ENCODE data around the gene PML.

Gene PML

DNA sequence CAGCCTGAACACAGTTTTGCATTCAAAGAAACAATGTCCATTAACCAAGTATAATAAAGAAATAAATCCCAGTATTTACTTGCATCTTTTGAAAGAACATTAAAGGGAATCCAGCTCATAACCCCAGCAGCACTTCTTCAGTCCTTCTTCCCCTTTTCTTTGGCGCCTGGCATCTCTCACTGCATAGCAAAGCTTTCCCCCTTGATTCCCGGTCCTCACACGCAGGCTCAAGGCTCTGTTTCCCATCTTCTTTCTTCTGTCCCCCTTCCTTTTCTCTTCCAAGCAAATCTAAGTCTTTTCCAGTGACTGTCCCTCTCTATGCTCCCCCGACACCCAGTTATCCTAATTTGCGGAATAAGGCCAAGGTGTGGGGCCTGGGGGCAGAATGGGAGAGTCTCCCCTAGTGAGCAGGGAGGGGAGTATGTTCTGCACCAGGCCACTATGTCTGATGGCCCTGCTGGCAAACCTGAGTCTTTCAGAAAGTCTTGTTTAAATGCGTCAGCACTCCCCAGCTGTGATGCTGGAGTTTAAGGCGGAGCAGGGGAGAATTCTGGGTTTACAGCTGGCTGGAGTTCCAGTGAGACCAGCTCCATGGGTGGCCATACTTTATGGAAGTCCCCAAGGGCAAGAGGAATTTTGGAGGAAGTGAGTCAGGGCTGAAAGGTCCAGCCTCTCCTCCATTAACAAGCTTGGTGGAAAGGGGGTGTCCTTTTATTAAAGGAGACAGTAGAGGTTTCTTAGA is 45.8 kb downstream of the PML start:
- H3K36me3 ChIP-seq (ENCODE audit: control insufficient read depth in 1 of 2, insufficient read depth in 2 of 2, low read length in 2 of 2) = peaks cover 18 to 35% of the 10 kb centered on the region in 2 donors
- H3K4me1 ChIP-seq (ENCODE audit: control insufficient read depth in 1 of 2, insufficient read depth in 2 of 2, low read length in 2 of 2) = peaks cover 0 to 35% of the 10 kb centered on the region in 2 donors
- no peaks in the 10 kb centered on the region for H3K27me3 ChIP-seq (ENCODE audit: control insufficient read depth in 1 of 2, insufficient read depth in 2 of 2, low read length in 2 of 2)
- H3K9me3 ChIP-seq (ENCODE audit: control insufficient read depth in 1 of 2, low read length in 2 of 2) = no peaks in the 10 kb centered on the region
- H3K27ac ChIP-seq (ENCODE audit: low read depth, low read length) = peak overlapping the region; percentile 22
- no peak overlapping the region for H3K4me3 ChIP-seq (ENCODE audit: low read depth in 1 of 2, low read length in 2 of 2)
- H3K9ac ChIP-seq (ENCODE audit: low read depth in 1 of 2, low read length in 2 of 2) = no peak overlapping the region

DNA sequence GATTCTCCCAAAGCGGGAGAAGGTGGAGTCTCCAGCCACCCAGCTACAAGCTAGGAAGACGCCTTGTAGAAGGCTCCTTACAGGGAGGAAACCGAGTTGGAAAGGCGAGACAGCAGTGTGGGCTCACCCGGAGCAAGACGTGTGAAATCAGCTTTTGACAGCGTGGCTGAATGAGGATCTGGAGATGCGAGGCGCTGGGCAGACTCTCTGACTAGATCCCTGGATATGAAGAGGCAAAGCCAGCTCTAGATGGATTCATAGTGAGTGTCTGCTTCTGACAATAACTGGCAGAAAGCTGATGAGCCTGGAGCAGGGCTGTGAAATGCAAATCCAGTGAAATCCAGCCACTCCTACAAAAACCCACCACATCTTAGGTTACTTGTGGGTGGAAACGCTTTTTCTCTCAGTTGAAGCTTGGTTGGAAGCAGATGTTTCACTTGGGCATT is 46.8 kb downstream of the PML start:
- no peak overlapping the region for H3K4me3 ChIP-seq (ENCODE audit: low read depth in 1 of 2, low read length in 2 of 2)
- H3K27me3 ChIP-seq (ENCODE audit: control insufficient read depth in 1 of 2, insufficient read depth in 2 of 2, low read length in 2 of 2) = no peaks in the 10 kb centered on the region
- peaks cover 0 to 35% of the 10 kb centered on the region in 2 donors for H3K4me1 ChIP-seq (ENCODE audit: control insufficient read depth in 1 of 2, insufficient read depth in 2 of 2, low read length in 2 of 2)
- no peak overlapping the region for H3K9ac ChIP-seq (ENCODE audit: low read depth in 1 of 2, low read length in 2 of 2)
- peaks cover 10 to 24% of the 10 kb centered on the region in 2 donors for H3K36me3 ChIP-seq (ENCODE audit: control insufficient read depth in 1 of 2, insufficient read depth in 2 of 2, low read length in 2 of 2)
- peak overlapping the region; percentile 2 for H3K27ac ChIP-seq (ENCODE audit: low read depth, low read length)
- H3K9me3 ChIP-seq (ENCODE audit: control insufficient read depth in 1 of 2, low read length in 2 of 2) = no peaks in the 10 kb centered on the region

DNA sequence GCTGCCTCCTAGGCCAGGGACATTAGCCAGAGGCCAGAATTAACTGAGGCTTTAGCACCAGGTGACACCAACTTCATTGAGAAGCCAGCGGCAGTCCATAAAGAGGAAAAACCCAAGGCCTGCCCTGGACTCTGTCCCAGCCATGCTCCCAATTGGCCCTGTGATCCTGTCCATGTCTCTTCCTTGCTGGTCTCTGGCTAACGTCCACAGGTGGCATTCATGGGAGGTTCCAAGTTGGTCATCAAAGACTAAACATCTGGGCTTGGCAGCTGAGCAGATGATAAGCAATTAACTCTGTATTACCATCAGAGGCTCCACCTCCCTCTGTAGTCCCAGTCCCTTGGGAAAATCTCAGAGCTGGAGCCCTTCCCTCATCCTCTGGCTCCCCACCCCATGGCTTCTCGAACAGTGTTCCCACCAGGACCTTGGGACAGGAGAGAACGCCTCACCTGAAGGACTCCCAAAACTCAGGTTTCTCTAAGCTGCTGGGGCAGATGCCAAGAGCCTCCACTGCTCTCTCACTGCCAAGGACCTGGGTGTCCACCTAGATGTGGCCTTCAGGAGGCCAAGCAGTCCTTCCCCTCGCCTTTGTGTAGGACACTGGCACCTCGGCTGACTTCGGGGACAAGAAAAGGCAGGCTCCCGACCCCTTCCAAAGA is 47.4 kb downstream of the PML start:
- H3K4me3 ChIP-seq (ENCODE audit: low read depth in 1 of 2, low read length in 2 of 2) = no peak overlapping the region
- peaks cover 0 to 31% of the 10 kb centered on the region in 2 donors for H3K4me1 ChIP-seq (ENCODE audit: control insufficient read depth in 1 of 2, insufficient read depth in 2 of 2, low read length in 2 of 2)
- peaks cover 9 to 20% of the 10 kb centered on the region in 2 donors for H3K36me3 ChIP-seq (ENCODE audit: control insufficient read depth in 1 of 2, insufficient read depth in 2 of 2, low read length in 2 of 2)
- no peak overlapping the region for H3K9ac ChIP-seq (ENCODE audit: low read depth in 1 of 2, low read length in 2 of 2)
- no peaks in the 10 kb centered on the region for H3K9me3 ChIP-seq (ENCODE audit: control insufficient read depth in 1 of 2, low read length in 2 of 2)
- H3K27ac ChIP-seq (ENCODE audit: low read depth, low read length) = no peak overlapping the region
- H3K27me3 ChIP-seq (ENCODE audit: control insufficient read depth in 1 of 2, insufficient read depth in 2 of 2, low read length in 2 of 2) = no peaks in the 10 kb centered on the region

DNA sequence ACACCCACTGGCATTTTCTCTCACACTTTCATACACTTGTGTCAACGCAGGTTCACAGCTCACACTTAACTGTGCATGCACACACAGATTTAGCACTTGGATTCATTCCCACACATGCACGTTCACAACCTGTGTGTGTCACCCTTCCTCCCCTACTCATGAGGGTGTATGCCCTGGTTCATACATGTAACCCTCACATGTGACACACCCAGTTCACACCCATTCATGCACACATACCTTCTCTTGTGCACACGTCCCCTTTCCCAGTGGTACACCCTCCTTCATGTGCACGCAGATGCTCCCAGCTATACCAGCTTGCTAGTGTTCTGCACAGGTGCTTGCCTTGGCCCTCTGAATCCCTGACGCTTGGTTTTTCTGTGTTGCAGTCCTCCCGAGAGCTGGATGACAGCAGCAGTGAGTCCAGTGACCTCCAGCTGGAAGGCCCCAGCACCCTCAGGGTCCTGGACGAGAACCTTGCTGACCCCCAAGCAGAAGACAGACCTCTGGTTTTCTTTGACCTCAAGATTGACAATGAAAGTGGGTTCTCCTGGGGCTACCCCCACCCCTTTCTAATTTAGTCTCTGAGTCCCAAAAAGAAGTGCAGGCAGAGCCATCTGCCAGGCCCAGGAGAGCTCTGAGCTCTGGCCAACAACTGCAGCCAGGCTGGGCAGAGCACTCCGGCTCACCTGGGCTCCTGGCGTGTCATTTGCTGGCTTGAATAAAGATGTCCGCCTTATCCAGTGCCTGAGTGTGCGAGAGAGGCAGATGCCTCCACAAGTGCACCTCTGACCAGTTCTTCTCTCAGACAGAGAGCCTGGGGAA is 48.3 kb downstream of the PML start:
- Histone ChIP-seq H3K4me3 (ENCODE audit: low read depth in 1 of 2, low read length in 2 of 2) (no peak overlapping the region), H3K27ac (ENCODE audit: low read depth, low read length) (no peak overlapping the region), H3K9me3 (ENCODE audit: control insufficient read depth in 1 of 2, low read length in 2 of 2) (no peaks in the 10 kb centered on the region), H3K9ac (ENCODE audit: low read depth in 1 of 2, low read length in 2 of 2) (no peak overlapping the region), H3K36me3 (ENCODE audit: control insufficient read depth in 1 of 2, insufficient read depth in 2 of 2, low read length in 2 of 2) (peaks cover 6 to 16% of the 10 kb centered on the region in 2 donors), H3K27me3 (ENCODE audit: control insufficient read depth in 1 of 2, insufficient read depth in 2 of 2, low read length in 2 of 2) (no peaks in the 10 kb centered on the region), H3K4me1 (ENCODE audit: control insufficient read depth in 1 of 2, insufficient read depth in 2 of 2, low read length in 2 of 2) (peaks cover 1 to 28% of the 10 kb centered on the region in 2 donors)

DNA sequence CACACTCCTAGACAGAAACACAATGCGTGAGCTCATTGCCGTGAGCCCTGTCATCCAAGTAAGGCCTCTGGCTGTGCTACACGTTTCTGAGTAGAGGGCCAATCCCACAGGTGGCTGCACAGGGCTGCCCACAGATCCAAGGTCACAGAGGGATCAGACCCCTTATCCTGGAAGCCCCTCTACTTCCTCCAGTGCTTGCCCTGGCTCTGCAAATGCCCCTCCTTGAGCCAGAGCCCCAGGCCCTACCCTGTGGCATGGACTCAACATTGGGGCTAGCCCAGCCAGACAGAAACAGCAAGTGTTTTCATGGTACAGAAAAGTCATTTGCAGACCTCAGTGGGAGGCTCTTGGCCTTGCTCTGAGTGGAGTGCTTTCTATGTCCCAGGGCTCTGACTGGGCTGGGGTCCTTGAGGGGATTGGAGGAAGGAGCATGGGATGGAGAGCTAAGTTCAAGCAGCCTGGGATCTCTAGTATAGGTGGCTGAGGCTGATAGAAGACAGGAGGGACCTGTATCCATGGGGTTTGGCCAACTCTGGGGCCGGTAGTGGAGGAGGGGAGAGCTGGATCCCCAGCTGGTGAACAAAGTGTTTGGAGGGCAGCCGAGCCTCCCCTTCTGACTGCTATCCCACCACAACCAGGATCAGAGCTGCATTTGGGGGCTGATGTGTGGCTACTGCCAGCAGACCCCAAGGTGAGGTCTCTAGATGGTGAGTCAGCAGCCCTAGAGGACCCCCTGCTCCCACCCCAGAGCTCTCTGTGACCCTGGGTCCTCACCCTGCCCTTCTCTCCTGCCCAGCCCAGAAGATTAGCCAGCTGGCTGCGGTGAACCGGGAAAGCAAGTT is 49.1 kb downstream of the PML start:
- Histone ChIP-seq H3K4me3 (ENCODE audit: low read depth in 1 of 2, low read length in 2 of 2) (no peak overlapping the region), H3K9ac (ENCODE audit: low read depth in 1 of 2, low read length in 2 of 2) (no peak overlapping the region), H3K36me3 (ENCODE audit: control insufficient read depth in 1 of 2, insufficient read depth in 2 of 2, low read length in 2 of 2) (peaks cover 6 to 15% of the 10 kb centered on the region in 2 donors), H3K27ac (ENCODE audit: low read depth, low read length) (no peak overlapping the region), H3K27me3 (ENCODE audit: control insufficient read depth in 1 of 2, insufficient read depth in 2 of 2, low read length in 2 of 2) (no peaks in the 10 kb centered on the region), H3K9me3 (ENCODE audit: control insufficient read depth in 1 of 2, low read length in 2 of 2) (no peaks in the 10 kb centered on the region), H3K4me1 (ENCODE audit: control insufficient read depth in 1 of 2, insufficient read depth in 2 of 2, low read length in 2 of 2) (peaks cover 6 to 31% of the 10 kb centered on the region in 2 donors)

DNA sequence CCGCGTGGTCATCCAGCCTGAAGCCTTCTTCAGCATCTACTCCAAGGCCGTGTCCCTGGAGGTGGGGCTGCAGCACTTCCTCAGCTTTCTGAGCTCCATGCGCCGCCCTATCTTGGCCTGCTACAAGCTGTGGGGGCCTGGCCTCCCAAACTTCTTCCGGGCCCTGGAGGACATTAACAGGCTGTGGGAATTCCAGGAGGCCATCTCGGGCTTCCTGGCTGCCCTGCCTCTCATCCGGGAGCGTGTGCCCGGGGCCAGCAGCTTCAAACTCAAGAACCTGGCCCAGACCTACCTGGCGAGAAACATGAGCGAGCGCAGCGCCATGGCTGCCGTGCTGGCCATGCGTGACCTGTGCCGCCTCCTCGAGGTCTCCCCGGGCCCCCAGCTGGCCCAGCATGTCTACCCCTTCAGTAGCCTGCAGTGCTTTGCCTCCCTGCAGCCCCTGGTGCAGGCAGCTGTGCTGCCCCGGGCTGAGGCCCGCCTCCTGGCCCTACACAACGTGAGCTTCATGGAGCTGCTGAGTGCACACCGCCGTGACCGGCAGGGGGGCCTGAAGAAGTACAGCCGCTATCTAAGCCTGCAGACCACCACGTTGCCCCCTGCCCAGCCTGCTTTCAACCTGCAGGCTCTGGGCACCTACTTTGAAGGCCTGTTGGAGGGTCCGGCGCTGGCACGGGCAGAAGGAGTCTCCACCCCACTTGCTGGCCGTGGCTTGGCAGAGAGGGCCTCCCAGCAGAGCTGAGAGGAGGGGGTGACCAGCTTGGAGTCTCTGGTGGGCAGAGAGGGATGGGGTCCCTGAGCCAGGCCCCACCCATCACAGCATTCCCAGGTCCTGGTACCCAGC is 50.0 kb downstream of the PML start:
- H3K4me3 ChIP-seq (ENCODE audit: low read depth in 1 of 2, low read length in 2 of 2) = no peak overlapping the region
- H3K9me3 ChIP-seq (ENCODE audit: control insufficient read depth in 1 of 2, low read length in 2 of 2) = no peaks in the 10 kb centered on the region
- H3K27ac ChIP-seq (ENCODE audit: low read depth, low read length) = no peak overlapping the region
- H3K27me3 ChIP-seq (ENCODE audit: control insufficient read depth in 1 of 2, insufficient read depth in 2 of 2, low read length in 2 of 2) = no peaks in the 10 kb centered on the region
- peaks cover 6 to 15% of the 10 kb centered on the region in 2 donors for H3K36me3 ChIP-seq (ENCODE audit: control insufficient read depth in 1 of 2, insufficient read depth in 2 of 2, low read length in 2 of 2)
- peaks cover 6 to 25% of the 10 kb centered on the region in 2 donors for H3K4me1 ChIP-seq (ENCODE audit: control insufficient read depth in 1 of 2, insufficient read depth in 2 of 2, low read length in 2 of 2)
- no peak overlapping the region for H3K9ac ChIP-seq (ENCODE audit: low read depth in 1 of 2, low read length in 2 of 2)

DNA sequence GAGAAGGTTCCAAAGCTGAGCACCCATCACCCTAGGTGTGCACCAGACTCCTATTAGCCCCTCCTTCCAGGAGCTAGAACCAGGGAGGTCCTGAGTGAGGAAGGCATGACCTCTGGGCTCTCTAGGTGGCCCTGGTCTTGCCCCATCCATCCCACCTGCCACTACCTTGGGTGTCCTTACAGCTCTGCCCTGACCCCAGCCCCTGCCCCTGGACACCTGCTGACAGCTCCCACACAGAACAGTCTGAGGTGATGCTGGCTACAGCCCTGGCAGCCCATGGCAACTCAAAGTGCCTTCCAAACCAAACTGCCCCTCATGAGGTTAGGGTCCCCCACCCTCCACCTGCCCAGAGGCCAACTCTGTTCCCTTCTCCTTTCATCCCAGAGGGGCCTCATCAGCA is 50.7 kb downstream of the PML start:
- no peaks in the 10 kb centered on the region for H3K9me3 ChIP-seq (ENCODE audit: control insufficient read depth in 1 of 2, low read length in 2 of 2)
- H3K27ac ChIP-seq (ENCODE audit: low read depth, low read length) = no peak overlapping the region

DNA sequence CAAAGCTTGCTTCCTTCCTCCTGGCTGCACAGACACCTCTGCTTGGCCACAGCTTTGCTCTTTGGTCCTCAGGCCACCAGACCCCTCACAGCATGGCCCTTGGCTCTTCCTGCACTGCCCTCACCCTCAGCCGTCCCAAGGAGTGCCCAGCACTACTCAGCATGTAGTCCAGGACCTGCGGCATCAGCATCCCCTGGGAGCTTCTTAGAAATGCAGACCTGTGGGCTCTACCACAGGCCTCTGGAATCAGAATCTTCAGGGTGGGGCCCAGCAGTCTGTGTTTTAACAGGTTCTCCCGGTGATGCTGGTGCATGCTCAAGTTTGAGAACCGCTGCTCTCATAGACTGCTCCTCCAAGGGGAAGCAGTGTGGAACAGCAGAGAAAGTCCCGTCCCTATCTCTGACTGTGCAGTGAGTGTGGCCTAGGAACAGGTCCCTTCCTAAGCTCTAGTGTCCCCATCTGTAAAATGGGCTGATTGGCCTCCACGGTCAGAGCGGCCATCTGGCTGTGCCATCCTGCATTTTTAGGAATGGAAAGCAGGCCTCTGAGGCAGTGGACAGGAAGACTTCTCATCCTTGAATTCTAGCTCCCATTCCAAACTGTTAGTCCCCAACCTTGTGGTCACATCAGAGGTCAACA is 51.2 kb downstream of the PML start:
- Histone ChIP-seq H3K9ac (ENCODE audit: low read depth in 1 of 2, low read length in 2 of 2) (no peak overlapping the region), H3K27ac (ENCODE audit: low read depth, low read length) (no peak overlapping the region), H3K27me3 (ENCODE audit: control insufficient read depth in 1 of 2, insufficient read depth in 2 of 2, low read length in 2 of 2) (no peaks in the 10 kb centered on the region), H3K36me3 (ENCODE audit: control insufficient read depth in 1 of 2, insufficient read depth in 2 of 2, low read length in 2 of 2) (peaks cover 6 to 15% of the 10 kb centered on the region in 2 donors), H3K4me1 (ENCODE audit: control insufficient read depth in 1 of 2, insufficient read depth in 2 of 2, low read length in 2 of 2) (peaks cover 9 to 18% of the 10 kb centered on the region in 2 donors), H3K4me3 (ENCODE audit: low read depth in 1 of 2, low read length in 2 of 2) (no peak overlapping the region), H3K9me3 (ENCODE audit: control insufficient read depth in 1 of 2, low read length in 2 of 2) (no peaks in the 10 kb centered on the region)

More for the DNA sequence above, 50.7 kb downstream of the PML start:
- H3K4me1 ChIP-seq (ENCODE audit: control insufficient read depth in 1 of 2, insufficient read depth in 2 of 2, low read length in 2 of 2) = peaks cover 6 to 19% of the 10 kb centered on the region in 2 donors
- no peak overlapping the region for H3K4me3 ChIP-seq (ENCODE audit: low read depth in 1 of 2, low read length in 2 of 2)
- H3K27me3 ChIP-seq (ENCODE audit: control insufficient read depth in 1 of 2, insufficient read depth in 2 of 2, low read length in 2 of 2) = no peaks in the 10 kb centered on the region
- peaks cover 6 to 15% of the 10 kb centered on the region in 2 donors for H3K36me3 ChIP-seq (ENCODE audit: control insufficient read depth in 1 of 2, insufficient read depth in 2 of 2, low read length in 2 of 2)
- no peak overlapping the region for H3K9ac ChIP-seq (ENCODE audit: low read depth in 1 of 2, low read length in 2 of 2)

All from duodenal mucosa (tissue), 2 donors.